Lower lobe of right lung (tissue), 2 donors: ENCODE data around the gene NOS2. TPM values are rescaled to one million over a fixed set of nuclear protein-coding genes. Genes with fewer than 3 reads are reported as not detected.
A peak's percentile ranks its signal among the peaks of the same experiment; 100 is the strongest.
"Not testable (repeated sequence)": the region's sequence is repeated elsewhere in the genome, so short reads cannot be mapped to it uniquely, and the experiment has no call there.

Experiments used
- ATAC-seq, 2 donors: fragments of 200-7000 bp; cut with Tn5 transposase; one replicate each; pipeline ENCODE4 v1.9.1; 2020 to 2022; ENCODE audit warnings: mild to moderate bottlenecking in 2 of 2, moderate library complexity in 2 of 2
- DNase-seq: peaks from one replicate; pipeline ENCODE4 v3.0.0-alpha.2; 2020
- H3K27ac ChIP-seq: fragments of 200-600 bp; one replicate; pipeline ENCODE4 v1.8.0; 2022
- H3K27me3 ChIP-seq: fragments of 200-600 bp; one replicate; pipeline ENCODE4 v1.8.0; 2022; ENCODE audit warnings: low read depth
- H3K36me3 ChIP-seq: fragments of 200-600 bp; one replicate; pipeline ENCODE4 v1.8.0; 2022; ENCODE audit warnings: mild to moderate bottlenecking
- H3K4me1 ChIP-seq: fragments of 200-600 bp; one replicate; pipeline ENCODE4 v1.8.0; 2022
- H3K4me3 ChIP-seq: fragments of 200-600 bp; one replicate; pipeline ENCODE4 v1.8.0; 2022; ENCODE audit warnings: mild to moderate bottlenecking
- H3K9me3 ChIP-seq: fragments of 200-600 bp; one replicate; pipeline ENCODE4 v1.8.0; 2022
- intact Hi-C: fragments of 100-400 bp; cut with DNase I; formaldehyde crosslinking; loops from one replicate; pipeline ENCODE4 v1.11.0; 2022
- total RNA-seq: library from RNA; stranded (reverse); fragmentation: NEBNext Ultra II Directional; extraction: Animal tissue kit (Norgen Biotek cat#: 25700); gene quantifications from one replicate; pipeline ENCODE4 v1.2.1, GENCODE V29; 2021
- TF ChIP-seq, protein P1 (sequence below): fragments of 200-600 bp; IDR thresholded peaks from one replicate; pipeline ENCODE4 v1.8.0; 2022; ENCODE audit warnings: antibody characterized with exemption, mild to moderate bottlenecking
- donor health status: DM: no; HTN: yes; CAD: no; lungs with severe emphysema.

The NOS2 gene
- total RNA-seq, 1 donor from 2014 or later: 0.38 TPM

DNA sequence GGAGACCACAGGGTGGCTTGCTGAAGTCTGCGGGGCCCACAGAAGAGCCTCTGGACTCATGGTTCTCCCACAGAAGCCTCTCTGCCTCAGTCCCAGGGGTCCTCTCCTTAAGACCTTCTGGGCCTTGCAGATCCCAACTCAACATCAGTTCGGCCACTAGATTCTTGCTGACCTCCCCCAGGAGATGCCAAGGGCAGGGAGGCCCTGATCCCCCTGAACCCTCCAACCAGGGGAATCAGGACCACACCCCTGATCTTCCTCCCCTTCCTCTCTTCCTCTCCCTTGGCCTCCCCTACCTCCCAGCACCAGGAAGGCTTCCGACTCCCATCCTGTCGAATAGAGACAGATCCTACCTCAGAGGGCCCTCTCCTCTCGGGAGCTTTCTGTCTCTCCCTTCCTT lies 53.4 kb downstream of the NOS2 start:
- Histone ChIP-seq H3K4me3 (no peak overlapping the region), H3K9me3 (no peaks in the 10 kb centered on the region), H3K4me1 (no peaks in the 10 kb centered on the region), H3K27me3 (no peaks in the 10 kb centered on the region), H3K27ac (no peak overlapping the region), H3K36me3 (no peaks in the 10 kb centered on the region)
- DNase-seq (no peak), ATAC-seq (no peak)
- TF ChIP-seq, protein P1, sequence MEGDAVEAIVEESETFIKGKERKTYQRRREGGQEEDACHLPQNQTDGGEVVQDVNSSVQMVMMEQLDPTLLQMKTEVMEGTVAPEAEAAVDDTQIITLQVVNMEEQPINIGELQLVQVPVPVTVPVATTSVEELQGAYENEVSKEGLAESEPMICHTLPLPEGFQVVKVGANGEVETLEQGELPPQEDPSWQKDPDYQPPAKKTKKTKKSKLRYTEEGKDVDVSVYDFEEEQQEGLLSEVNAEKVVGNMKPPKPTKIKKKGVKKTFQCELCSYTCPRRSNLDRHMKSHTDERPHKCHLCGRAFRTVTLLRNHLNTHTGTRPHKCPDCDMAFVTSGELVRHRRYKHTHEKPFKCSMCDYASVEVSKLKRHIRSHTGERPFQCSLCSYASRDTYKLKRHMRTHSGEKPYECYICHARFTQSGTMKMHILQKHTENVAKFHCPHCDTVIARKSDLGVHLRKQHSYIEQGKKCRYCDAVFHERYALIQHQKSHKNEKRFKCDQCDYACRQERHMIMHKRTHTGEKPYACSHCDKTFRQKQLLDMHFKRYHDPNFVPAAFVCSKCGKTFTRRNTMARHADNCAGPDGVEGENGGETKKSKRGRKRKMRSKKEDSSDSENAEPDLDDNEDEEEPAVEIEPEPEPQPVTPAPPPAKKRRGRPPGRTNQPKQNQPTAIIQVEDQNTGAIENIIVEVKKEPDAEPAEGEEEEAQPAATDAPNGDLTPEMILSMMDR: no peak
- intact Hi-C loops: no loop called here

DNA sequence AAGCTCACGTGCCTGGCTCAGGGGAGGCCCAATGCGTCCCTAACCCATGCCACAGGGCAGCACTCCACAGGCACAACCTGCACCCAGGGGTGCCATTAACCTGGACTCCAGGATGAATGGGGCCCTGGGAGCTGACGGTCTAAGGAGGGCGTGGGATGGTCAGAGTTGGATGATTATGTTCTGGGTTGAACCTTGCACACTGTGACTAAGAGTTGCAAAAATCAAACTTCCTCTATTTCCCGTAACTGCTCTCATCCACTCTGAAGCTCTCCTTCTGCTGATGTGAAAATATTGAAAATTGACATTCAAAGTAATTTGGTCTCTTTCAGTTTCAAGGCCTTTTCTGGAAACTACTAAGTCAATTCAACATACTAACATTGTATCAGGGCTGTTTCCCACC lies 54.0 kb downstream of the NOS2 start:
- H3K36me3 ChIP-seq, DNase-seq, H3K9me3 ChIP-seq, intact Hi-C loops, H3K4me3 ChIP-seq, H3K4me1 ChIP-seq, H3K27me3 ChIP-seq, H3K27ac ChIP-seq: not testable (repeated sequence)
- peak; percentile 65 to 68 for ATAC-seq

DNA sequence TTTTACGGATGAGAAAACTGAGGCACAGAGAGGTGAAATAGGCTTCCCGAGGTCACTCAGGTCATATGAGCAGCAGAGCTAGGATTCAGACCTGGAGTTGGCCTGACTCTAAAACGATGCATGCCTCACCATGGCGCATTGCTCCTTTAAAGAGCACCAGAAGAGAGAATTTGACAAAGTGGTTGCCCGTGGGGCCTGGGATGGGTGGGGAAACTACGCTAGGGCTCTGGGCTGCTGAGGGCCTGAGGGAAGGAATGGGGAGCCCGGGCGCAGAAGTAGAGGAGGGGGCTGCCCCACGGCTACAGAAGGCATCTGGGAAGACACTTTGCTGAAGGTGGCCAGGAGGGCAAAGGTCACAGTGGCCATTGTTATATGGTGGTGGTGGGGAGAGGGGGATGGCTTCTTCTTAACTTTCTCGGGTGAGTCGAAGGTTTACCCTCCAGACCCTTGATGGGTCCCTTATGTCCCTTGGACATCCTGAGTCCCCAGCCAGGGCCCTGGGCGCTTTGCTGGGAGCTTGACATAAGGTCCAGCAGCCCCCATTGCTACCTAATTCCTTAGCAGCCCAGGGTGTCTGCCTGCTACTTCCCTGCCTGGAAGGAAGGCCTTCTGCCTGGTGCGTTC lies 55.0 kb downstream of the NOS2 start:
- ATAC-seq, H3K27me3 ChIP-seq, H3K9me3 ChIP-seq, H3K36me3 ChIP-seq, DNase-seq, H3K4me1 ChIP-seq, intact Hi-C loops, H3K27ac ChIP-seq, H3K4me3 ChIP-seq: not testable (repeated sequence)

DNA sequence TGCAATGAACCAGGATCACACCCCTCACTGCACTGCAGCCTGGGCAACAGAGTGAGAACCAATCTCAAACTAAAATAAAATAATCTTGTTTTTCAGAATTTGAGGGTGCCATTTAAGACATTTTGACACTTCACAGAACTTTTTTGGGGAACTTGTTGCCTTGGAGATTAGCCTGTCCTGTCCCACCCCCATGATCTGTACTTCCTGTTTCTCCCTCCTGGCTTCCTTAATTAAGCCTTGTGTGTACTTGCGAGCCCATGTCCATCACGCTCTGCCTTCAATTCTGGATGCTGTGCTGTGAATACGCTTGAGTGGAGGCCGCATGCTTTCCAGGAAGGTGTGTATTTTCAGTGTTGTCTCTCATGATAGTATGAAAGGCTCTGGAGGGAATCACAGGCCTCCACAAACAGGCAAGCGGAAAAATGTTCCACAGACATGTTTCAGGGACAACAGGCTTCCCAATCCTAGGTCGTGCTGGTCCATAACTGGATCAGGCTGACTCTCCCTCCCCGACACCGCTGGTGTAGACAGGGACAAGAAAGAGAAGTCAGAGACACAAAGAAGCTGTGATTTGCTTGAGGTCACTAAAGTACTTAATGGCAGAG lies 56.9 kb downstream of the NOS2 start:
- no peaks in the 10 kb centered on the region for H3K27me3 ChIP-seq
- intact Hi-C loops: no loop called here
- H3K4me1 ChIP-seq: no peaks in the 10 kb centered on the region
- no peak overlapping the region for H3K27ac ChIP-seq
- TF ChIP-seq, protein P1: no peak
- no peaks in the 10 kb centered on the region for H3K9me3 ChIP-seq
- peak; percentile 58 to 69 for ATAC-seq
- DNase-seq: no peak
- H3K36me3 ChIP-seq: no peaks in the 10 kb centered on the region
- H3K4me3 ChIP-seq: no peak overlapping the region

DNA sequence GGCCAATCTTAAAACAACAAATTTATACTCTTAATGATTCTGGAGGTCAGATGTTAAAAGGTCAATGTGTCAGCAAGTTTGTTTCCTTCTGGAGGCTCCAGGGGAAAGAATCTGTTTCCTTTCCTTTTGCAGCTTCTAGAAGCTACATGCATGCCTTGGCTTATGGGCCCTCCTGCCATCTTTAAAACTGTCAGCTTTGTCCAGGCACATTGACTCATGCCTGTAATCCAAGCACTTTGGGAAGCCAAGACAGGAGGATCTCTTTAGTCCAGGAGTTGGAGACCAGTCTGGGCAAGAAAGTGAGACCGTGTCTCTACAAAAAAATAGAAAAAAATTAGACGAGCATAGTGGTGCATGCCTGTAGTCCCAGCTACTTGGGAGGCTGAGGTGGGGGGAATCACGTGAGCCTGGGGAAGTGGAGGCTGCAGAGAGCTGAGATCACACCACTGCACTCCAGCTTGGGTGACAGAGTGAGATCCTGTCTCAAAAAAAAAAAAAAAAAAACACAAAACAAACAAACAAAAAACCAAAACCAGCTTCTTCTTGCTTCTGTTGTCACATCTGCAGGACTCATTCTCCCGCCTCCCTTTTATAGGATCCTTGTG lies 58.3 kb downstream of the NOS2 start:
- no peaks in the 10 kb centered on the region for H3K36me3 ChIP-seq
- TF ChIP-seq, protein P1: no peak
- intact Hi-C loops: no loop called here
- H3K4me3 ChIP-seq: no peak overlapping the region
- H3K9me3 ChIP-seq: no peaks in the 10 kb centered on the region
- no peak overlapping the region for H3K27ac ChIP-seq
- no peaks in the 10 kb centered on the region for H3K27me3 ChIP-seq
- DNase-seq: no peak
- ATAC-seq: no peak
- H3K4me1 ChIP-seq: no peaks in the 10 kb centered on the region

DNA sequence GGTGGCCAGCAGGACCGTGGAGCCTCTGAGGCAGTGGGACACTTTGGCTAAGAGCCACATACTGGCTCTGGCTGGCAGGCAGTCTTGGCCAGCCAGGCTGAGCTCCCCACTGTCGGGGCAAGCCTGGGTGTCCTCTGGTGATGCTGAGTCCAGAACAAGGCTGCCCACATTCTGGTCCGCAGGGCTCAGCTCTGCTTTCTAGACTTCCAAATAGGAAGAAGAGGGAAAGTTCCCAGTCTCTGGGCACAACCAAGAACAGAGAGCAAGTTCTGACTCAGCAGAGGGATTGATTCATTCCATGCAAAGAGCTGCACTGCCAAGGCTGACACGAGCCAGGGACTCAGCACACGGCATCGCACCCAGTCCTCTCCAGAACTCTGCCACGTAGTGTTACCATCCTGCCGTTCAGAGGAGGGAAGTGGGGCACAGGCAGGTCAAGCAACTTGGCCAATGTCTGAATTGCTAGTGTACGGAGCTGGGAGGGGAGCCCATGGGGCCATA lies 58.9 kb downstream of the NOS2 start:
- no peak overlapping the region for H3K4me3 ChIP-seq
- no peaks in the 10 kb centered on the region for H3K36me3 ChIP-seq
- DNase-seq (no peak), ATAC-seq (peak; percentile 16 to 28)
- TF ChIP-seq, protein P1: no peak
- no peaks in the 10 kb centered on the region for H3K27me3 ChIP-seq
- intact Hi-C loops: no loop called here
- no peak overlapping the region for H3K27ac ChIP-seq
- no peaks in the 10 kb centered on the region for H3K4me1 ChIP-seq
- H3K9me3 ChIP-seq: no peaks in the 10 kb centered on the region

DNA sequence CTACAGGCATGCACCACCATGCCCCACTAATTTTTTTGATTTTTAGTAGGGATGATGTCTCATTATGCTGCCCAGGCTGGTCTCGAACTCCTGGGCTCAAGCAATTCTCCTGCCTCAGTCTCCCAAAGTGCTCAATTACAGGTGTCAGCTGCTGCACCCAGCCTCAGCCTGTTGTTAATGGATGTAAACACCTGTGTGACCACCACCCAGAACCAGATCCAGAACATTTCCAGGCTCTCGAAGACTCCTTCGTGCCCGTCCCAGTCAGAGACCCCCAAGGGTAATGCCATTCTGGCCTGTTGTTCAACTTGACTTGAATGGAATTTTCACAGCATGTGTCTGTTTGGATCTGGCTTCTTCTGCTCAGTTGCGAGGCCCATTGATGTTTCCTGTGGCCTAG lies 59.8 kb downstream of the NOS2 start:
- H3K36me3 ChIP-seq, ATAC-seq, H3K4me1 ChIP-seq, DNase-seq, H3K9me3 ChIP-seq, H3K27ac ChIP-seq, intact Hi-C loops, H3K27me3 ChIP-seq, H3K4me3 ChIP-seq: not testable (repeated sequence)
